OCI-LY1 (cell line): ENCODE measurements around the gene GNA14.

ENCODE experiments used
- H2AFZ ChIP-seq: fragments of 200-600 bp; sonication (generic), shearing (Covaris generic); 2 replicates; pipeline ENCODE4 v1.6.0; 2014; ENCODE audit warnings: antibody characterized with exemption, mild to moderate bottlenecking, low read length
- H3F3A ChIP-seq: fragments of 200-600 bp; sonication (generic), shearing (Covaris generic); 2 replicates; pipeline ENCODE4 v1.6.0; 2014; ENCODE audit warnings: mild to moderate bottlenecking, antibody characterized with exemption, low read length, moderate library complexity; ENCODE audit not compliant: insufficient read depth
- H3K27ac ChIP-seq: fragments of 200-600 bp; sonication (generic); 2 replicates; pipeline ENCODE4 v1.5.1; 2014; ENCODE audit warnings: low read length, mixed run types, mild to moderate bottlenecking, low read depth; ENCODE audit not compliant: poor library complexity, severe bottlenecking
- H3K27me3 ChIP-seq: fragments of 200-600 bp; sonication (generic); 2 replicates; pipeline ENCODE4 v1.6.0; 2014; ENCODE audit warnings: antibody characterized with exemption, mild to moderate bottlenecking, low read length, moderate library complexity; ENCODE audit not compliant: insufficient read depth
- H3K36me3 ChIP-seq: fragments of 200-600 bp; sonication (generic); 2 replicates; pipeline ENCODE4 v1.6.1; 2014; ENCODE audit warnings: mild to moderate bottlenecking, antibody characterized with exemption, low read length, moderate library complexity, mixed read lengths; ENCODE audit not compliant: insufficient read depth
- H3K4me1 ChIP-seq: fragments of 200-600 bp; sonication (generic); 2 replicates; pipeline ENCODE4 v1.5.1; 2014; ENCODE audit warnings: mild to moderate bottlenecking, low read length, moderate library complexity; ENCODE audit not compliant: insufficient read depth, severe bottlenecking
- H3K4me2 ChIP-seq: fragments of 200-600 bp; sonication (generic), shearing (Covaris generic); 2 replicates; pipeline ENCODE4 v1.6.1; 2014; ENCODE audit warnings: low read length
- H3K4me3 ChIP-seq: fragments of 200-600 bp; sonication (generic); 2 replicates; pipeline ENCODE4 v1.5.1; 2014; ENCODE audit warnings: low read length, low read depth, mild to moderate bottlenecking, mixed read lengths; ENCODE audit not compliant: poor library complexity, severe bottlenecking
- H3K79me2 ChIP-seq: fragments of 200-600 bp; shearing (Covaris generic); 2 replicates; pipeline ENCODE4 v1.6.1; 2016; ENCODE audit warnings: mixed run types, low read length, mixed read lengths; ENCODE audit not compliant: insufficient read depth
- H3K9ac ChIP-seq: fragments of 200-600 bp; sonication (generic), shearing (Covaris generic); 2 replicates; pipeline ENCODE4 v1.6.1; 2014; ENCODE audit warnings: mild to moderate bottlenecking, low read length, mixed read lengths
- H3K9me2 ChIP-seq: fragments of 200-600 bp; sonication (generic), shearing (Covaris generic); 2 replicates; pipeline ENCODE4 v1.6.1; 2014; ENCODE audit warnings: low read depth, mild to moderate bottlenecking, low read length, mixed read lengths
- H3K9me3 ChIP-seq: fragments of 200-600 bp; shearing (Covaris generic); 2 replicates; pipeline ENCODE4 v1.6.1; 2014; ENCODE audit warnings: low read length, mixed read lengths
- H4K20me1 ChIP-seq: fragments of 200-600 bp; sonication (generic), shearing (Covaris generic); 2 replicates; pipeline ENCODE4 v1.6.0; 2016; ENCODE audit warnings: mild to moderate bottlenecking, low read length; ENCODE audit not compliant: insufficient read depth
- EZH2 ChIP-seq: fragments of 200-600 bp; sonication (generic), shearing (Covaris generic); IDR thresholded peaks from 2 replicates; pipeline ENCODE4 v1.8.0; 2017; ENCODE audit warnings: borderline replicate concordance, mixed run types, mild to moderate bottlenecking, antibody characterized with exemption, low read length, moderate library complexity, mixed read lengths
- TF ChIP-seq, protein P1 (sequence below): fragments of 200-600 bp; sonication (generic), shearing (Covaris generic); IDR thresholded peaks from 2 replicates; pipeline ENCODE4 v1.5.1; 2017; ENCODE audit warnings: mild to moderate bottlenecking, antibody characterized with exemption, low read length, moderate library complexity, mixed read lengths

The GNA14 gene

DNA sequence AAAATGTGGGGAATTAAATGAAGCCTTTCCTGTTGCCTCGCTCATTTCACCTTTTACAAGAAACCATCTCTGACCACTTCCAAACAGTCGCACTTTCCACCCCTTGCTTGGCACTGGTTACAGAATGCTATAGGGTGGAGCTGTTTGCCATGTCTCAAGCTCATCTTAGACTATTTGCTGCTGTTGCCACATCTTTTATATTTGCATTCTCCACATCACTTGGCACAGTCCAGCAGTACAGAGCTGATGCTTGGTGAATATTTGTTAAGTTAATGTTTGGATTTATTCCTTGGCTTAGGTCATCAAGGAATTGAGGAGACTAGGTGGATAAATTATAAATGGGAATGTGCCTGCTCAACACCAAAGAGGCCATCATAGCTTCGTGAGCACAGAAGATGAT, 53.2 kb downstream of the GNA14 start:
- H3K27ac ChIP-seq, result no peak overlapping the region
- H3K4me2 ChIP-seq, result no peak overlapping the region

DNA sequence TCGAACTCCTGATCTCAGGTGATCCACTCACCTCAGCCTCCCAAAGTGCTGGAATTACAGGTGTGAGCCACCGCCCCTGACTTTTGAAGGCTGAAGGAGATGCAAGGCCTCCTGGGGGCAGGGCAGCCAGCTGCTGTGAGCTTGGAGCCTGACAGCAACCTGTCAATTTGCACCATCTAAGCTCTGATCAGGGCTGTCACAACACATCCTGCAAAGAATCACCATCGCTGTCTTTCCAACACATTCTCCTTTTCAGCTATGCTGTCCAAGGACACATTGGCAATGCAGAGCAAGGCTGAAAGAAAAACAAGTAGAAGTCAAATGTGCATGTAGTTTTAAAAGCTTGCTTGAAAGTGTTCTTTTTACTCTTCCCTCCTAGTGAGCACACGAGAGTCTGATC, 54.6 kb downstream of the GNA14 start:
- Histone ChIP-seq H3K27me3 (no peaks in the 10 kb centered on the region), H3K27ac (no peak overlapping the region), H3K9me2 (no peaks in the 10 kb centered on the region), H3K36me3 (no peaks in the 10 kb centered on the region), H3K4me1 (no peaks in the 10 kb centered on the region), H2AFZ (no peak overlapping the region), H3K4me2 (no peak overlapping the region), H3F3A (no peaks in the 10 kb centered on the region), H3K4me3 (no peak overlapping the region), H3K9me3 (no peaks in the 10 kb centered on the region), H4K20me1 (no peaks in the 10 kb centered on the region), H3K79me2 (no peaks in the 10 kb centered on the region), H3K9ac (no peak overlapping the region)
- TF ChIP-seq, protein P1, sequence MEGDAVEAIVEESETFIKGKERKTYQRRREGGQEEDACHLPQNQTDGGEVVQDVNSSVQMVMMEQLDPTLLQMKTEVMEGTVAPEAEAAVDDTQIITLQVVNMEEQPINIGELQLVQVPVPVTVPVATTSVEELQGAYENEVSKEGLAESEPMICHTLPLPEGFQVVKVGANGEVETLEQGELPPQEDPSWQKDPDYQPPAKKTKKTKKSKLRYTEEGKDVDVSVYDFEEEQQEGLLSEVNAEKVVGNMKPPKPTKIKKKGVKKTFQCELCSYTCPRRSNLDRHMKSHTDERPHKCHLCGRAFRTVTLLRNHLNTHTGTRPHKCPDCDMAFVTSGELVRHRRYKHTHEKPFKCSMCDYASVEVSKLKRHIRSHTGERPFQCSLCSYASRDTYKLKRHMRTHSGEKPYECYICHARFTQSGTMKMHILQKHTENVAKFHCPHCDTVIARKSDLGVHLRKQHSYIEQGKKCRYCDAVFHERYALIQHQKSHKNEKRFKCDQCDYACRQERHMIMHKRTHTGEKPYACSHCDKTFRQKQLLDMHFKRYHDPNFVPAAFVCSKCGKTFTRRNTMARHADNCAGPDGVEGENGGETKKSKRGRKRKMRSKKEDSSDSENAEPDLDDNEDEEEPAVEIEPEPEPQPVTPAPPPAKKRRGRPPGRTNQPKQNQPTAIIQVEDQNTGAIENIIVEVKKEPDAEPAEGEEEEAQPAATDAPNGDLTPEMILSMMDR, result no peak

More for the DNA sequence above, 53.2 kb downstream of the GNA14 start:
- no peaks in the 10 kb centered on the region for H3K79me2 ChIP-seq
- no peak for TF ChIP-seq EZH2
- H3K4me3 ChIP-seq, result no peak overlapping the region
- H4K20me1 ChIP-seq, result no peaks in the 10 kb centered on the region
- H3K27me3 ChIP-seq, result no peaks in the 10 kb centered on the region
- H3K9ac ChIP-seq, result no peak overlapping the region
- H3K9me2 ChIP-seq, result no peaks in the 10 kb centered on the region
- H3K36me3 ChIP-seq, result no peaks in the 10 kb centered on the region
- H3K9me3 ChIP-seq, result no peaks in the 10 kb centered on the region
- no peaks in the 10 kb centered on the region for H3F3A ChIP-seq
- no peak overlapping the region for H2AFZ ChIP-seq
- H3K4me1 ChIP-seq, result no peaks in the 10 kb centered on the region

DNA sequence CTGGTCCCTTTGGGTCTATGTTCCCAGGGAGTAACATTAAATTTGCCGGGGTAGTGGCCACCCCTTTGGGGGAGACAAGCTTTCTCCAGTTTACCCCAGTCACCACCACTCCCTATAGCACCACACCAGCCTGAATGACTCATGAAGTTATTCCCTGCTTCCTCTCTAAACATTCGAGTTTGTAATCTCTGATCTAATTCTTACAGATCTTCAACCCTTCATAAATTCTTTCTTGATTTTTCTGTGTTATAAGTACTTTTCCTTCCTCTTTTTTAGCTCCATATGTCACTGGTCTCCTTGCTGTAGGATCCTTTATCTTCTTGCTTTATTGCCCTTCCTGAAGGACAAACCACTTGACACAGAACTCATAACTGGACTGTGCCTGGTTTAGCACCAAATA, 55.6 kb downstream of the GNA14 start:
- Histone ChIP-seq H3K79me2 (no peaks in the 10 kb centered on the region), H3K27ac (no peak overlapping the region), H3F3A (no peaks in the 10 kb centered on the region), H2AFZ (no peak overlapping the region), H4K20me1 (no peaks in the 10 kb centered on the region), H3K9me3 (no peaks in the 10 kb centered on the region), H3K4me3 (no peak overlapping the region), H3K4me1 (no peaks in the 10 kb centered on the region), H3K9ac (no peak overlapping the region), H3K4me2 (no peak overlapping the region), H3K9me2 (no peaks in the 10 kb centered on the region), H3K36me3 (no peaks in the 10 kb centered on the region), H3K27me3 (no peaks in the 10 kb centered on the region)
- TF ChIP-seq, protein P1, result no peak
- no peak for TF ChIP-seq EZH2

DNA sequence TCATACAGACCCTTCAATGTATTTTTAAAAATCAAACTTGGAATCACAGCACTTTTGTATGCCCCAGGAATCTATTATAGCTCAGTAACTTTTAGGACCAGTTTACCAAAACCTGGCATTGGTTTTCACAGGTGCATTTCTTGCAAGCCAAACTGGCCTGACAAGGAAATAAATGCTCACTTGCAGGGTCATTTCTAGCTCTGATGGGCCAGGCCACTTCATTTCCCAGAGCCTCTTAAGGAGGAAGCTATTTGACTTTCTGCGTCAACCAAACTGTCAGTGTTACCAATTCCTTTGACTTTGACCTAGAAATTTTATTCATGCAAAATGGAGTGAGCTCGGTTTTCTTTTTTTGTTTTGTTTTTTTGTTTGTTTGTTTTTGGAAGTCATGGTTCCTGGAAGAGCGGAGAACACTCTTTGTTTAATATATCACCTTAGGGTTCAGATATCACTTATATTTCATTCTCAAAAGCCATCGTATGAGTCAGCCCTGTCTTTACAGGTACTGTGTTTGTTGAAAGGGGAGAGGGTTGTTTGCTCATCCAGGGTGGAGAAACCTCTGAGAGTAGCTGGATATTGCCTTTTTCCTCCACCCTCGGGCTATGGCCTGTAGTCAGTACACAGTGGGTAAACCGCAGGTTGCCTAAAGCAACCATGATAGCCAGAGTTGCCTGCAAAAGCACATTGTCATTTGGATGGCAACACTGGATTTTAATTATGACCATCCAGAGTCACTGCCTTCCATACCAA, 58.9 kb downstream of the GNA14 start:
- Histone ChIP-seq H2AFZ (no peak overlapping the region), H3K27me3 (no peaks in the 10 kb centered on the region), H4K20me1 (no peaks in the 10 kb centered on the region), H3K79me2 (no peaks in the 10 kb centered on the region), H3K36me3 (no peaks in the 10 kb centered on the region), H3K9me3 (no peaks in the 10 kb centered on the region), H3F3A (no peaks in the 10 kb centered on the region), H3K9me2 (no peaks in the 10 kb centered on the region), H3K4me1 (no peaks in the 10 kb centered on the region), H3K9ac (no peak overlapping the region), H3K27ac (no peak overlapping the region), H3K4me3 (no peak overlapping the region), H3K4me2 (no peak overlapping the region)
- TF ChIP-seq EZH2, result no peak
- TF ChIP-seq, protein P1, result no peak
